ENCODE data around the gene SGPP2.

GRCh38 chr2:222545823-222546795 lies 121.8 kb downstream of the SGPP2 start:
- TF ChIP-seq MAZ (IDR thresholded peaks at IDR 0.05; ENCODE audit: borderline replicate concordance, low read depth, low read length), result no peak
- TF ChIP-seq CTCF (conservative IDR thresholded peaks at IDR 0.05; ENCODE audit: low read depth, low read length), result no peak
- TF ChIP-seq RFX5 (IDR thresholded peaks at IDR 0.05; ENCODE audit: low read depth, low read length), result no peak
- no peak for TF ChIP-seq BHLHE40 (IDR thresholded peaks at IDR 0.05; ENCODE audit: low read depth, low read length)
- no peak for TF ChIP-seq FOS (IDR thresholded peaks at IDR 0.05; ENCODE audit: low read depth, low read length)
- no peak for TF ChIP-seq POLR2A (IDR thresholded peaks at IDR 0.05; ENCODE audit: low read depth, low read length)
- no peak for TF ChIP-seq MAFK (IDR thresholded peaks at IDR 0.05; ENCODE audit: low read depth, low read length)
- no peak for TF ChIP-seq USF2 (IDR thresholded peaks at IDR 0.05; ENCODE audit: low read depth, low read length)
- no peak for TF ChIP-seq RCOR1 (IDR thresholded peaks at IDR 0.05; ENCODE audit: insufficient replicate concordance, low read length)
- no peak for TF ChIP-seq NFE2L2 (IDR thresholded peaks at IDR 0.05; ENCODE audit: low read depth, low read length)
- TF ChIP-seq SMC3 (IDR thresholded peaks at IDR 0.05; ENCODE audit: low read depth, low read length), result no peak
- TF ChIP-seq RAD21 (IDR thresholded peaks at IDR 0.05; ENCODE audit: low read length), result no peak
- no peak for TF ChIP-seq CEBPB (IDR thresholded peaks at IDR 0.05; ENCODE audit: low read depth, low read length)

All from IMR-90 (cell line).